ENCODE data around the gene JARID2.

Gene JARID2

GRCh38 chr6:15269011-15269410, 23.1 kb downstream of the JARID2 start:
- ChIA-PET CTCF (interaction anchor here (0.7 to 1.0 kb wide), 2 partner anchors 90 to 1139 kb away, joined by 3 read pairs; no protein-coding TSS in a partner anchor), POLR2A (interaction anchor here (0.6 kb wide), 1 partner anchor 75 kb away, joined by 3 read pairs; no protein-coding TSS in a partner anchor)
- TF ChIP-seq ZBTB8A (tag by site-specific recombination; IDR thresholded peaks at IDR 0.05) = no peak; the same call in 1 of the 2 replicates
- H3K27ac ChIP-seq (ENCODE audit: extremely low read depth, low read depth, low read length) = no peak overlapping the region
- H3K4me1 ChIP-seq (ENCODE audit: control insufficient read depth, insufficient read depth, low read length) = peaks cover 25% of the 10 kb centered on the region
- no peaks in the 10 kb centered on the region for H3K9me3 ChIP-seq (ENCODE audit: control insufficient read depth, insufficient read depth, low read depth, low read length)
- no peak overlapping the region for H3K4me3 ChIP-seq (ENCODE audit: low read depth, low read length)
- H3K36me3 ChIP-seq (ENCODE audit: control insufficient read depth in 2 of 2, insufficient read depth in 1 of 2, low read length in 2 of 2) = no peaks in the 10 kb centered on the region; a peak in 1 of 3 replicates

- Histone ChIP-seq H3K4me3 (ENCODE audit: low read depth, low read length) (no peak overlapping the region), H3K4me1 (ENCODE audit: control insufficient read depth, insufficient read depth, low read length) (peaks cover 25% of the 10 kb centered on the region), H3K27ac (ENCODE audit: extremely low read depth, low read depth, low read length) (no peak overlapping the region), H3K9me3 (ENCODE audit: control insufficient read depth, insufficient read depth, low read depth, low read length) (no peaks in the 10 kb centered on the region), H3K36me3 (ENCODE audit: control insufficient read depth in 2 of 2, insufficient read depth in 1 of 2, low read length in 2 of 2) (no peaks in the 10 kb centered on the region; a peak in 1 of 3 replicates)
- ChIA-PET POLR2A (no interaction called here), CTCF (interaction anchor here (0.7 to 1.0 kb wide), 2 partner anchors 89 to 1140 kb away, joined by 3 read pairs; no protein-coding TSS in a partner anchor)
- TF ChIP-seq ZSCAN30 (tag by site-specific recombination; IDR thresholded peaks at IDR 0.05) (no peak), ZNF133 (tag by site-specific recombination; IDR thresholded peaks at IDR 0.05) (no peak), KLF9 (tag by site-specific recombination; IDR thresholded peaks at IDR 0.05; ENCODE audit: low read depth) (no peak), KLF7 (tag by site-specific recombination; IDR thresholded peaks at IDR 0.05; ENCODE audit: borderline replicate concordance) (no peak), ZNF354C (tag by site-specific recombination; IDR thresholded peaks at IDR 0.05; ENCODE audit: borderline replicate concordance, low read depth) (no peak), ZNF791 (tag by site-specific recombination; IDR thresholded peaks at IDR 0.05) (no peak), ZNF23 (tag by site-specific recombination; IDR thresholded peaks at IDR 0.05; ENCODE audit: borderline replicate concordance) (no peak), MEIS1 (CRISPR knock-in tag; IDR thresholded peaks at IDR 0.05; ENCODE audit: borderline replicate concordance) (no peak), ZNF423 (tag by site-specific recombination; IDR thresholded peaks at IDR 0.05) (no peak), ZNF433 (tag by site-specific recombination; IDR thresholded peaks at IDR 0.05; ENCODE audit: low read depth) (no peak), ZNF404 (tag by site-specific recombination; IDR thresholded peaks at IDR 0.05) (no peak), ZFP3 (tag by site-specific recombination; IDR thresholded peaks at IDR 0.05; ENCODE audit: low read depth) (no peak), ZNF114 (tag by site-specific recombination; IDR thresholded peaks at IDR 0.05) (no peak), ZNF2 (tag by site-specific recombination; IDR thresholded peaks at IDR 0.05) (no peak), ZIC2 (tag by site-specific recombination; IDR thresholded peaks at IDR 0.05) (no peak)
- TF ChIP-seq, protein P1, sequence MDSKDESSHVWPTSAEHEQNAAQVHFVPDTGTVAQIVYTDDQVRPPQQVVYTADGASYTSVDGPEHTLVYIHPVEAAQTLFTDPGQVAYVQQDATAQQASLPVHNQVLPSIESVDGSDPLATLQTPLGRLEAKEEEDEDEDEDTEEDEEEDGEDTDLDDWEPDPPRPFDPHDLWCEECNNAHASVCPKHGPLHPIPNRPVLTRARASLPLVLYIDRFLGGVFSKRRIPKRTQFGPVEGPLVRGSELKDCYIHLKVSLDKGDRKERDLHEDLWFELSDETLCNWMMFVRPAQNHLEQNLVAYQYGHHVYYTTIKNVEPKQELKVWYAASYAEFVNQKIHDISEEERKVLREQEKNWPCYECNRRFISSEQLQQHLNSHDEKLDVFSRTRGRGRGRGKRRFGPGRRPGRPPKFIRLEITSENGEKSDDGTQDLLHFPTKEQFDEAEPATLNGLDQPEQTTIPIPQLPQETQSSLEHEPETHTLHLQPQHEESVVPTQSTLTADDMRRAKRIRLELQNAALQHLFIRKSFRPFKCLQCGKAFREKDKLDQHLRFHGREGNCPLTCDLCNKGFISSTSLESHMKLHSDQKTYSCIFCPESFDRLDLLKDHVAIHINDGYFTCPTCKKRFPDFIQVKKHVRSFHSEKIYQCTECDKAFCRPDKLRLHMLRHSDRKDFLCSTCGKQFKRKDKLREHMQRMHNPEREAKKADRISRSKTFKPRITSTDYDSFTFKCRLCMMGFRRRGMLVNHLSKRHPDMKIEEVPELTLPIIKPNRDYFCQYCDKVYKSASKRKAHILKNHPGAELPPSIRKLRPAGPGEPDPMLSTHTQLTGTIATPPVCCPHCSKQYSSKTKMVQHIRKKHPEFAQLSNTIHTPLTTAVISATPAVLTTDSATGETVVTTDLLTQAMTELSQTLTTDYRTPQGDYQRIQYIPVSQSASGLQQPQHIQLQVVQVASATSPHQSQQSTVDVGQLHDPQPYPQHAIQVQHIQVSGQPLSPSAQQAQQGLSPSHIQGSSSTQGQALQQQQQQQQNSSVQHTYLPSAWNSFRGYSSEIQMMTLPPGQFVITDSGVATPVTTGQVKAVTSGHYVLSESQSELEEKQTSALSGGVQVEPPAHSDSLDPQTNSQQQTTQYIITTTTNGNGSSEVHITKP (tag by site-specific recombination; IDR thresholded peaks at IDR 0.05) = no peak
- TF ChIP-seq, protein P2, sequence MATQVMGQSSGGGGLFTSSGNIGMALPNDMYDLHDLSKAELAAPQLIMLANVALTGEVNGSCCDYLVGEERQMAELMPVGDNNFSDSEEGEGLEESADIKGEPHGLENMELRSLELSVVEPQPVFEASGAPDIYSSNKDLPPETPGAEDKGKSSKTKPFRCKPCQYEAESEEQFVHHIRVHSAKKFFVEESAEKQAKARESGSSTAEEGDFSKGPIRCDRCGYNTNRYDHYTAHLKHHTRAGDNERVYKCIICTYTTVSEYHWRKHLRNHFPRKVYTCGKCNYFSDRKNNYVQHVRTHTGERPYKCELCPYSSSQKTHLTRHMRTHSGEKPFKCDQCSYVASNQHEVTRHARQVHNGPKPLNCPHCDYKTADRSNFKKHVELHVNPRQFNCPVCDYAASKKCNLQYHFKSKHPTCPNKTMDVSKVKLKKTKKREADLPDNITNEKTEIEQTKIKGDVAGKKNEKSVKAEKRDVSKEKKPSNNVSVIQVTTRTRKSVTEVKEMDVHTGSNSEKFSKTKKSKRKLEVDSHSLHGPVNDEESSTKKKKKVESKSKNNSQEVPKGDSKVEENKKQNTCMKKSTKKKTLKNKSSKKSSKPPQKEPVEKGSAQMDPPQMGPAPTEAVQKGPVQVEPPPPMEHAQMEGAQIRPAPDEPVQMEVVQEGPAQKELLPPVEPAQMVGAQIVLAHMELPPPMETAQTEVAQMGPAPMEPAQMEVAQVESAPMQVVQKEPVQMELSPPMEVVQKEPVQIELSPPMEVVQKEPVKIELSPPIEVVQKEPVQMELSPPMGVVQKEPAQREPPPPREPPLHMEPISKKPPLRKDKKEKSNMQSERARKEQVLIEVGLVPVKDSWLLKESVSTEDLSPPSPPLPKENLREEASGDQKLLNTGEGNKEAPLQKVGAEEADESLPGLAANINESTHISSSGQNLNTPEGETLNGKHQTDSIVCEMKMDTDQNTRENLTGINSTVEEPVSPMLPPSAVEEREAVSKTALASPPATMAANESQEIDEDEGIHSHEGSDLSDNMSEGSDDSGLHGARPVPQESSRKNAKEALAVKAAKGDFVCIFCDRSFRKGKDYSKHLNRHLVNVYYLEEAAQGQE (tag by site-specific recombination; IDR thresholded peaks at IDR 0.05) = no peak
These were observed 23.8 kb downstream of the JARID2 start for GRCh38 chr6:15269619-15270018.
